ENCODE measurements around the gene CHAD. TPM values are rescaled to one million over a fixed set of nuclear protein-coding genes. Genes with fewer than 3 reads are reported as not detected.

The CHAD gene
- total RNA-seq, 2 donors from 2014 or later: not detected

GRCh38 chr17:50499270-50499669 lies 30.6 kb upstream of the CHAD start:
- DNase-seq (ENCODE audit: low spot score in 2 of 2) (no peak), ATAC-seq (no peak)
- H3K36me3 Mint-ChIP-seq: no peaks in the 10 kb centered on the region
- no peaks in the 10 kb centered on the region for H3K9me3 Mint-ChIP-seq
- H3K27ac Mint-ChIP-seq: no peak overlapping the region

- DNase-seq (ENCODE audit: low spot score in 2 of 2) (no peak), ATAC-seq (no peak)
- no peaks in the 10 kb centered on the region for H3K9me3 Mint-ChIP-seq
- H3K27ac Mint-ChIP-seq: no peak overlapping the region
- no peaks in the 10 kb centered on the region for H3K36me3 Mint-ChIP-seq
Observed at GRCh38 chr17:50498021-50498874, 29.6 kb upstream of the CHAD start.

- DNase-seq (ENCODE audit: low spot score in 2 of 2): no peak
- Mint-ChIP-seq H3K9me3 (no peaks in the 10 kb centered on the region), H3K36me3 (no peaks in the 10 kb centered on the region), H3K27ac (no peak overlapping the region)
- no peak for ATAC-seq
Observed at GRCh38 chr17:50495918-50496317, 27.2 kb upstream of the CHAD start.

- Mint-ChIP-seq H3K36me3 (no peaks in the 10 kb centered on the region), H3K9me3 (no peaks in the 10 kb centered on the region), H3K27ac (no peak overlapping the region)
- DNase-seq (ENCODE audit: low spot score in 2 of 2): no peak
- no peak for ATAC-seq
Observed at GRCh38 chr17:50495217-50495823, 26.6 kb upstream of the CHAD start.

GRCh38 chr17:50493744-50494143 lies 25.1 kb upstream of the CHAD start:
- Mint-ChIP-seq H3K9me3 (no peaks in the 10 kb centered on the region), H3K36me3 (no peaks in the 10 kb centered on the region), H3K27ac (no peak overlapping the region)
- DNase-seq (ENCODE audit: low spot score in 2 of 2): no peak
- ATAC-seq: no peak

DNA sequence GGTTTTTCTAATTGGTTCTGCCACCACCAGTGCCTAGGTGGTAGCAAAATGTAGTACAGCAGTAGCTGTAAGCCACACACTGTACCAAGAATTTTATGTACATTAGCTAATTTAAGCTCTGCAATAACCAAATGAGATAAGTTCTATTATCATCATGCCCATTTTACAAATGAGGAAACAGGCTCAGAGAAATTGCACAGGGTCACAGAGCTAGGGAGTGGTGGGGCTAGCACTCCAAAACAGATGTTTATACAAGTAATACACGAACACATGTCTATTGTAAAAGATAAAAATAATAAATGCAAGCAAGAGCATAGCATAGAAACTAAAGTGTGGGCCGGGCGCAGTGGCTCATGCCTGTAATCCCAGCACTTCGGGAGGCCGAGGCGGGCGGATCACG lies 23.5 kb upstream of the CHAD start:
- no peaks in the 10 kb centered on the region for H3K36me3 Mint-ChIP-seq
- DNase-seq (ENCODE audit: low spot score in 2 of 2) (no peak), ATAC-seq (no peak)
- peak overlapping the region in 1 of 2 donors; percentile 47 for H3K27ac Mint-ChIP-seq
- H3K9me3 Mint-ChIP-seq: no peaks in the 10 kb centered on the region

DNA sequence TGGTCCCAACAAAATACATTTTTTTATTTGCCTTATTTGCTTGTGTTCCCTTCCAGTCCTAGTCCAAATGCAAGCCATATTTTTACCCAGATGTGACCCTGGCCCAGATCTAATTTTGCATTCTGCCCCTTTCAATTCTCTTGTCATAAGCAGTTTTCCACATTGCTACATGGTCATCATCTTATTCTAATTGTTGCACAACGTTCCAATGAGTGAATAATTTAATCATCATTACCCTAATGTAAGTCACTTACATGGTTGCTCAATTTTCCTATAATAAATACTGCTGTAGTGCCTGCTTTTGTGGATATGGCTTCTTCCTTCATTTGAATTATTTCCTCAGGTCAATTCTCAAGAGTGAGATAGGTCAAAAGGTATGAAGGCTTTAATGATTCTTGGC lies 22.8 kb upstream of the CHAD start:
- Mint-ChIP-seq H3K36me3 (no peaks in the 10 kb centered on the region), H3K9me3 (no peaks in the 10 kb centered on the region), H3K27ac (no peak overlapping the region)
- DNase-seq (ENCODE audit: low spot score in 2 of 2): no peak
- ATAC-seq: no peak

DNA sequence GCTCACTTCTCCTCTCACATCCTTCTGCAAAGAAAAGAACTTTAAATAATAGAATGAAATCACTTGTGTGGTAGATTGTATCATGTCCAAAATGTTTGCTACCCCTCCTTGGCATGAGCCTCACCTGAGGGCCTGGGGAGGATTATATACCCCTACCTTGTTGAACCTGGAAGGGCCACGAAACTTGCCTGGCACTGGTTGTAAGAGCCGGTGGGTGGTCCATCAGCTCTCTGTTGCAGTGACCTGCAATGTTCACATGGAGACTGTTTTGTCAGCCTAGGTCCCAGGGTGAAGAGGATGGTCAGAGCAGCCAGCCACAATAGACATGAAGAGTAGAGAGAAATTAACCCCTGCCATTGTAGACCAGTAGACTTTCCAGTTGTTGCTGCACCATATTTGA lies 20.2 kb upstream of the CHAD start:
- ATAC-seq: no peak
- Mint-ChIP-seq H3K27ac (no peak overlapping the region), H3K9me3 (no peaks in the 10 kb centered on the region), H3K36me3 (peaks cover 0 to 6% of the 10 kb centered on the region in 2 donors)
- DNase-seq (ENCODE audit: low spot score in 2 of 2): no peak

DNA sequence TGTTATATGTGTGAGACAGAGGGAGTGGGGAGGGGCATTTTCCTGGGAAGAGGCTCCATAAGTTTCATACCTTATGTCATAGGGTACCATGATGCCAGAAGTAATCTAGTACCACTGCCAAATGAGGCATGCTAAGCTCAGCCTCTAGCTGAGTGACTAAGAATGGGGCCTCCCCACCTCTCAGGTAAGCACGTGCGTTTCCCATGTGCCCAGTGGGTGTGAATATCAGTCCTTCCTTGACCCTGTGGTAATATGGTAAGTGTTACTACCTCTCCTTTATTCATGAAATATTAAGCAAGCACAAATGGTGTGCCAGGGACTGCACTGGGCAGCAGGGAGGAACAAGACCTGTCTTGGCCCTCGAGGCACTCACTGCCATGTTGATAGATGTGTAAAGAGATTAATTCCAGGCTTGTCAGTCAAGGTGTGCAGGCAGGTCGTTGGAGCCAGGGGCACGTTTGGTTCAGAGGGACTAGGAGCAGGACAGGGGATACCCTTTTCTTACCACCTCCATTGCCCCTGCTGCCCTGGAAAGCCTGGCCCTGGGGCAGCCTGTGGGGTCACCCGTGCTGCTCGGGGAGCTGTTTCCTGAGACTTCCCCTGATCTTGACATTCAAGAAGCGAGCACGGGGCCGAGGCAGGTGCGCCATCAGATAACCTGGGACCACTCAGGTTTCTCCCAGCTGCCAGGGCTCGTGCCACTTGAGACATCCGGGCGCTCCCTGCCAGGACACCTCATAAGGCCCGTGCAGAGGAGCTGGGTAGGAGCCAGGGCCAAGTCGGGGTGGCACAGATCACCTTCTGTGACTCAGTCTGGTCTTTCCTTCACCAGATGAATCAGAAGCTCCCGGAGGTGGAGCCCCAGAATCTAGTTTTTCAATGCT lies 18.8 kb upstream of the CHAD start:
- ATAC-seq: peak; percentile 58 to 92
- DNase-seq (ENCODE audit: low spot score in 2 of 2): no peak
- Mint-ChIP-seq H3K36me3 (peaks cover 0 to 6% of the 10 kb centered on the region in 2 donors), H3K9me3 (no peaks in the 10 kb centered on the region), H3K27ac (no peak overlapping the region)

DNA sequence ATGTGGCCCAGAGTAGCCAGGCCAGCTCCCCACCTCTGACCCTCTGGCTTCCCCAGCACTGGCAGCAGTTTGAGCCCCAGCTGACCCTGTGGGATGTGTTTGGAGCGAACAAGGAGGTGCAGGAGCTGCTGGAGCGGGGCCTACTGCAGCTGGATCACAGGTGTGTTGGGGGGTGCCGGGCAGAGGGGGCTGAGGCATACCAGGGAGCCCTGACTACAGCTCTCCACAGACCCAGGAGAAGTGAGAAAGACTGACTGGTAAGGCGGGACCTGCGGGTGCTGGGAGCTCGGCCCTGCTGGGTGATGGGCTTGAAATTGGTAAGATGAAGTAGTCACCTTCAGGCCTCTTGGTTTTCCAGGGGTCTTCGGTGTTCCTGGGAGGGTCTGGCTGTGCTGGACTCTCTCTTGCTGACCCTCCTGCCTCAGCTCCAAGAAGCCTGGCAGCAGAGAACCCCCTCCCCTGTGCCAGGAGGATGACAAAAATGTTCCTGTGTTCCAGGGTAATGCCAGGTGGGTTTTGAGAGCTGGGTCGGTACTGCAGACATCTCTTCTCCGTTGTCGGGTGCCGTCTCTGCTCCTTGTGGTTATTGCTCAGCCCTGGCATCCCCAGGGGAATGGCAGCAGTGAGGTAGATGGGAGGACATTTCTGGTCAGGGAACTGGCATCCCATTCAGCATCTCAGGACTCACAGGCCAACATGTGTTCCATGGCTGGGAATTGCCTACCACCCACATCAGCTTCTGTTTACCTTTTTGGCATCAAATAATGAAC lies 15.9 kb upstream of the CHAD start:
- Mint-ChIP-seq H3K36me3 (peaks cover 0 to 6% of the 10 kb centered on the region in 2 donors), H3K27ac (peak overlapping the region; percentile 4 to 47), H3K9me3 (no peaks in the 10 kb centered on the region)
- DNase-seq (ENCODE audit: low spot score in 2 of 2) (no peak), ATAC-seq (no peak)

DNA sequence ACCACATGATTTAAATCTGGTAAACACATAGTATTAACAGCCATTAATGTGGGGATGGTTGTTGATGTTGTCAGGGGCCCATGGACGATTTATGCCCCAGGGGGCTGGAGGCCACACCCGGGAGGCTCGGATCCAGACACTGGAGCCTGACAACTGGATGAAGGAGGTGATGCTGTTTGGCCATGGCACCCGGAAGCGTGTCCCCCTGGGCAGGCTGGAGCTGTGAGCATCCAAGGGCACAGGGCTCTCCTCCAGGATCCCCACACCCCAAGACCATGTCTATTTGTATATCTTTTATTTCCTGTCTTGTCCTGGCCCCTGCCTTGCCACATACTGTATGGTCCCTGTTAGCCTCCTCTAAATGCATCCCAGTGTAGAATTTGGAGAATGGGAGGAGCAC lies 14.6 kb upstream of the CHAD start:
- ATAC-seq (no peak), DNase-seq (ENCODE audit: low spot score in 2 of 2) (no peak)
- Mint-ChIP-seq H3K27ac (no peak overlapping the region), H3K36me3 (peaks cover 0 to 6% of the 10 kb centered on the region in 2 donors), H3K9me3 (no peaks in the 10 kb centered on the region)

GRCh38 chr17:50482516-50482915 lies 13.8 kb upstream of the CHAD start:
- peak; percentile 40 to 51 for ATAC-seq

GRCh38 chr17:50482110-50482509 lies 13.4 kb upstream of the CHAD start:
- peaks cover 0 to 6% of the 10 kb centered on the region in 2 donors for H3K36me3 Mint-ChIP-seq
- ATAC-seq (no peak), DNase-seq (ENCODE audit: low spot score in 2 of 2) (no peak)
- no peaks in the 10 kb centered on the region for H3K9me3 Mint-ChIP-seq
- H3K27ac Mint-ChIP-seq: peak overlapping the region in 1 of 2 donors; percentile 55

More at GRCh38 chr17:50482516-50482915, 13.8 kb upstream of the CHAD start:
- H3K36me3 Mint-ChIP-seq: peaks cover 0 to 6% of the 10 kb centered on the region in 2 donors
- H3K9me3 Mint-ChIP-seq: no peaks in the 10 kb centered on the region
- H3K27ac Mint-ChIP-seq: peak overlapping the region in 1 of 2 donors; percentile 55
- peak; percentile 82 to 88 for DNase-seq (ENCODE audit: low spot score in 2 of 2)

DNA sequence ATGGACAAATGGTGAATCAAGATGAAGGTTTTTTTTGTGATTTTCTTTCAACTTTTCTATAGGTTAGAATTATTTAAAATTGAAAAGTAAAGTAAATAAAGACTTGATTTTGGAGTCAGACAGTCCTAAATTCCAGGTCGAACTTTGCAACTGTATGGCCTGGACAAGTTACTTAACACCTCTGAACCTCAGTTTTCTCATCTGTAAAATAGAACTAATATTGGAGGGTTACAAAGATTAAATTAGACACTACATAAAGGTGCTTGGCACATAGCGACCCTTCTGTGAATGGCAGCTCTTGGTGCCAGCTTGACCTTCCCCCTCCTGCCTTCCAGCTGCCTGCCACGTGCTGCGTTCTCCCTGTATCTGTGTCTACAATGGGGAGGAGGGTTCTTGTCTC lies 13.0 kb upstream of the CHAD start:
- H3K9me3 Mint-ChIP-seq: no peaks in the 10 kb centered on the region
- DNase-seq (ENCODE audit: low spot score in 2 of 2) (no peak), ATAC-seq (no peak)
- peaks cover 0 to 6% of the 10 kb centered on the region in 2 donors for H3K36me3 Mint-ChIP-seq
- H3K27ac Mint-ChIP-seq: no peak overlapping the region

DNA sequence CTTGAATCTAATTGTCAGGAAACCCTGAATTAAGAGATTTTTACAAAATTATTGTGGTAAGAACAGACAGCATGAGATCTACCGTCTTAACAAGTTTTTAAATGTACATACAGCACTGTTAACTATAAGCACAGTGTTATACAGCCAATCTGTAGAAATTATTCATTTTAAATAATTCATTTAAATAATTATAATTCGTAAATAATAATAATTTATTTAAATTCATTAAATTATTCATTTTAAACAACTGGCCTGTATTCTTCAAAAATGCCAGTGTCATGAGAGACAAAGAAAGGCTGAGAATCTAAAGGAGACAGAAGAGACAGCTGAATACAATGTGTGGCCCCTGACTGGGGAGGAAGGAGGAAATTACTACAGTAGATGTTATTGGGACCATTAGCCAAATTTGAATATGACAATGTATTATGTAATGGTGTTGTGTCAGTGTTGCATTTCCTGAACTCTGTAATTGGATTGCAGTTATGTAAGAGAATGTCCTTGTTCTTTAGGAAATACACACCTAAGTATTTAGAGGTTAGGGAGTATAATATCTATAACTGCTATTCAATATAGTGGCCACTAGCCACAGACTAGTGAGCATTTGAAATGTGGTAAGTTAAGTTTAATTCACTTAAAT lies 12.3 kb upstream of the CHAD start:
- Mint-ChIP-seq H3K36me3 (peaks cover 0 to 6% of the 10 kb centered on the region in 2 donors), H3K27ac (no peak overlapping the region), H3K9me3 (no peaks in the 10 kb centered on the region)
- ATAC-seq (no peak), DNase-seq (ENCODE audit: low spot score in 2 of 2) (no peak)
